ENCODE results near the gene INHBC.

Gene INHBC

GRCh38 chr12:57476993-57477709 is 42.6 kb downstream of the INHBC start:
- no peaks in the 10 kb centered on the region for H3K9me3 ChIP-seq (ENCODE audit: insufficient read depth, low read length)
- H2AFZ ChIP-seq (ENCODE audit: low read depth, low read length) = peak overlapping the region; percentile 78
- H3K79me2 ChIP-seq (ENCODE audit: low read length) = no peaks in the 10 kb centered on the region
- H3K4me1 ChIP-seq (ENCODE audit: low read length) = peaks cover 33% of the 10 kb centered on the region
- H3K4me3 ChIP-seq (ENCODE audit: low read length) = peak overlapping the region; percentile 57; the same call in 1 of the 2 replicates
- peak overlapping the region; percentile 48 for H3K27ac ChIP-seq (ENCODE audit: low read length)
- no peaks in the 10 kb centered on the region for H3K36me3 ChIP-seq (replicated peaks; ENCODE audit: low read depth, low read length)
- TF ChIP-seq CTCF (IDR thresholded peaks at IDR 0.05; ENCODE audit: low read depth, low read length) (no peak), EZH2phosphoT487 (IDR thresholded peaks at IDR 0.05; ENCODE audit: low read depth) (no peak)
- H4K20me1 ChIP-seq (ENCODE audit: insufficient read depth, low read length) = no peaks in the 10 kb centered on the region
- H3K27me3 ChIP-seq (ENCODE audit: low read depth, low read length) = no peaks in the 10 kb centered on the region
- H3K9ac ChIP-seq (ENCODE audit: low read length) = peak overlapping the region; percentile 59; the same call in 1 of the 2 replicates
- peak overlapping the region; percentile 65 for H3K4me2 ChIP-seq (ENCODE audit: low read length)

GRCh38 chr12:57477710-57478681 is 43.4 kb downstream of the INHBC start:
- TF ChIP-seq CTCF (IDR thresholded peaks at IDR 0.05; ENCODE audit: low read depth, low read length) (no peak), EZH2phosphoT487 (IDR thresholded peaks at IDR 0.05; ENCODE audit: low read depth) (no peak)
- H3K9me3 ChIP-seq (ENCODE audit: insufficient read depth, low read length) = no peaks in the 10 kb centered on the region
- peaks cover 33% of the 10 kb centered on the region for H3K4me1 ChIP-seq (ENCODE audit: low read length)
- H3K9ac ChIP-seq (ENCODE audit: low read length) = peak overlapping the region; percentile 59; the same call in 1 of the 2 replicates
- H3K4me2 ChIP-seq (ENCODE audit: low read length) = peak overlapping the region; percentile 65
- peak overlapping the region; percentile 48 for H3K27ac ChIP-seq (ENCODE audit: low read length)
- H3K36me3 ChIP-seq (replicated peaks; ENCODE audit: low read depth, low read length) = no peaks in the 10 kb centered on the region
- no peaks in the 10 kb centered on the region for H4K20me1 ChIP-seq (ENCODE audit: insufficient read depth, low read length)
- no peaks in the 10 kb centered on the region for H3K27me3 ChIP-seq (ENCODE audit: low read depth, low read length)
- H2AFZ ChIP-seq (ENCODE audit: low read depth, low read length) = peak overlapping the region; percentile 78
- peak overlapping the region; percentile 57; the same call in 1 of the 2 replicates for H3K4me3 ChIP-seq (ENCODE audit: low read length)
- H3K79me2 ChIP-seq (ENCODE audit: low read length) = no peaks in the 10 kb centered on the region

GRCh38 chr12:57479043-57479375 is 44.4 kb downstream of the INHBC start:
- no peak overlapping the region for H3K4me3 ChIP-seq (ENCODE audit: low read length)
- H3K27ac ChIP-seq (ENCODE audit: low read length) = no peak overlapping the region
- H3K9me3 ChIP-seq (ENCODE audit: insufficient read depth, low read length) = no peaks in the 10 kb centered on the region
- TF ChIP-seq EZH2phosphoT487 (IDR thresholded peaks at IDR 0.05; ENCODE audit: low read depth) (no peak), CTCF (IDR thresholded peaks at IDR 0.05; ENCODE audit: low read depth, low read length) (no peak)
- H3K4me1 ChIP-seq (ENCODE audit: low read length) = peaks cover 33% of the 10 kb centered on the region
- no peak overlapping the region; the same call in 1 of the 2 replicates for H2AFZ ChIP-seq (ENCODE audit: low read depth, low read length)
- no peaks in the 10 kb centered on the region for H3K36me3 ChIP-seq (replicated peaks; ENCODE audit: low read depth, low read length)
- no peak overlapping the region for H3K4me2 ChIP-seq (ENCODE audit: low read length)
- H3K9ac ChIP-seq (ENCODE audit: low read length) = no peak overlapping the region
- no peaks in the 10 kb centered on the region for H3K27me3 ChIP-seq (ENCODE audit: low read depth, low read length)
- H3K79me2 ChIP-seq (ENCODE audit: low read length) = no peaks in the 10 kb centered on the region
- H4K20me1 ChIP-seq (ENCODE audit: insufficient read depth, low read length) = no peaks in the 10 kb centered on the region
